GM19467 (cell line): ENCODE measurements around the gene SLITRK5.
A peak's percentile ranks its signal among the peaks of the same experiment; 100 is the strongest.

Experiments
- ATAC-seq: cut with Tn5 transposase; IDR thresholded peaks from one replicate; pipeline ENCODE4 v1.9.1; 2021; ENCODE audit warnings: mild to moderate bottlenecking, moderate library complexity; ENCODE audit not compliant: unreplicated experiment

Gene SLITRK5, protein sequence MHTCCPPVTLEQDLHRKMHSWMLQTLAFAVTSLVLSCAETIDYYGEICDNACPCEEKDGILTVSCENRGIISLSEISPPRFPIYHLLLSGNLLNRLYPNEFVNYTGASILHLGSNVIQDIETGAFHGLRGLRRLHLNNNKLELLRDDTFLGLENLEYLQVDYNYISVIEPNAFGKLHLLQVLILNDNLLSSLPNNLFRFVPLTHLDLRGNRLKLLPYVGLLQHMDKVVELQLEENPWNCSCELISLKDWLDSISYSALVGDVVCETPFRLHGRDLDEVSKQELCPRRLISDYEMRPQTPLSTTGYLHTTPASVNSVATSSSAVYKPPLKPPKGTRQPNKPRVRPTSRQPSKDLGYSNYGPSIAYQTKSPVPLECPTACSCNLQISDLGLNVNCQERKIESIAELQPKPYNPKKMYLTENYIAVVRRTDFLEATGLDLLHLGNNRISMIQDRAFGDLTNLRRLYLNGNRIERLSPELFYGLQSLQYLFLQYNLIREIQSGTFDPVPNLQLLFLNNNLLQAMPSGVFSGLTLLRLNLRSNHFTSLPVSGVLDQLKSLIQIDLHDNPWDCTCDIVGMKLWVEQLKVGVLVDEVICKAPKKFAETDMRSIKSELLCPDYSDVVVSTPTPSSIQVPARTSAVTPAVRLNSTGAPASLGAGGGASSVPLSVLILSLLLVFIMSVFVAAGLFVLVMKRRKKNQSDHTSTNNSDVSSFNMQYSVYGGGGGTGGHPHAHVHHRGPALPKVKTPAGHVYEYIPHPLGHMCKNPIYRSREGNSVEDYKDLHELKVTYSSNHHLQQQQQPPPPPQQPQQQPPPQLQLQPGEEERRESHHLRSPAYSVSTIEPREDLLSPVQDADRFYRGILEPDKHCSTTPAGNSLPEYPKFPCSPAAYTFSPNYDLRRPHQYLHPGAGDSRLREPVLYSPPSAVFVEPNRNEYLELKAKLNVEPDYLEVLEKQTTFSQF

DNA sequence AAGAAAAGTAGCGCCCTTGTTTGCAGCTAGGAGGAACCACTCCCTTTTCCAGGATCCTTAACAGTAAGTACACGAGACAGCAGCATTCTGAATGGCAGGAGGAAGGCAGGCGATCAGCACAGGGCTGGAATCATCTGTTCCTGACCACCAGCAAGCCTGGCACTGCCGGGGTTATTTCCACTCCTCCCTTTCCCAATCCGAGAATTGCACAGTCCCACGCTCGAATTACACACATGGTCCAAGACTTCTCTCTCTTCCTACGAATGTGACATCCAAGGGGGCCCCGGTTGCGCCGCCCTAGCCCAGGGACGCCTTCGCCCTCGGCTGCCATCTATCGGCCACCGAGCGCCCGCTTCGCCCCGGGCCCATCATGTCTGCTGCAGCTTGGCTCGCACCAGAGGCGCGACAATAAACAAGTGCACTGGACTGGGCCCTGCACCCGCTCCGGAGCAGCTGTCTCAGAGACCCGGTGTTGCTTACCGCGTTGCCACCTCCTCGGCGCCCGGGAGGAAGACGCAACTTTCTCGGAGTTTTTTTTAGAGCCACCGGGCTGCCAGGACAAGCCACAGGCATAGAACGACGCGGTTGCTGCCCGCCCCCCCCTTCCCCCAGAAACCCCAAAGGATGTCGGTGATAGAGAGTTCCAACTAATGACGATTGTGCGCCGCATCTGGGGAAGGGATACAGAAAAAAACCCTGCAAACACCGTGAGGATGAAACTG is at the start of gene SLITRK5:
TSS of gene SLITRK5 (plus strand) at position 341 of the 722 bp plus-strand sequence. CDS start 4,018 bp downstream, outside the sequence.
- ATAC-seq = peak; percentile 95

DNA sequence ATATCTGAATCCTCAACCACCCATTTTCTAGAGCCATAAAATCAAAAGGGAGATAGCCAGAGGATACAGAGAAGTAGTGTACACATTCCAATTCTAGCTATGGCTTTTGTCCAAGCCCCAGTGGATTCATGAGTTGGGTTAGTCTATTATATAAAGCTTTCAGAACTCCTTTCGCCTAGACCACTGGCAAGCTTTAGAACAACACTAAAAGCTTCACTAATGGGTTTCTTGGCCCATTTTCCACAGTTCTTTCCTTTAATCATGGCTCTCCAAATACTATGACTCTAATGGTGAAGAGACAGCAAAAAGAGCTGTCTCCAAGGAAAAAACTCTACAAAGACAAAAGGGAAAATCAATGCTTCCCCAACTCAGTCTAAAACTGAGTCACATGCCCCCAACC is 48.2 kb upstream of the SLITRK5 start:
- no peak for ATAC-seq

DNA sequence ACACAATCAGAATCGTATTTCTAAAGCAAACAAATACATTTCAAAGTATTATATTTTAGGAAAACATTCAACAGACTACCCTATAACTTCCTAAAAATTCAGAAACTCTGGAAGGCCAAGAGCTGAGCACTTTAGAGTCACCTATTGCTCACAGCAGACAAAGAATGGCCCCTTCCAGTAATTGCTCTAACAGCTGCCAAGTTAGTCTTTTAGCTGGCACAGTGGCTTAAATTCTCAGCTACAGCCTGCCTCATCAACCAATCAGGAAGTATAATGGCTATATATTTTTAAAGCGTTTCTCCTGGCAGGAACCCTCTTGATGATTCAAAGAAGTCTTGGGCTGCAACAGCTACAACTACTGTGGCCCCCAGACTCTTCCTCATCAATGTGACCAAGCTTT is 14.9 kb upstream of the SLITRK5 start:
- ATAC-seq = no peak

DNA sequence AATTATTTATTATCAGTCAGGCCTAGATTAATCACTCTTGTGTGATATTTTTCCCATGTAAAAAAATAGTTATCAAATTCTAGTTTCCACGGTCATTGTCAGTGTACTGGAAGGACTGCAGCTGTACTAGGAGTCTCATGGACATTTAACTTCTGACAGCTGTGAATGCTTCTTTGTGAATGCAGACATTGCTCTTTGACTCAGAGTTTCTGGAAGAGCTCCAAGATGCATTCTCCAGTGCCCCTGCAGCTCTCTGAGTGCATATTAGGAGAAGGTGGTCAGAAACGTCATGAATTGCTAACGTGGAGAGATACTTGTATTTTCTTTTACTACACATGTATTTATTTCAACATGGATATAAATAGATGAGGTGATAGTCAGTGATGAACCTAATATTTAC is 9.7 kb upstream of the SLITRK5 start:
- ATAC-seq = no peak

DNA sequence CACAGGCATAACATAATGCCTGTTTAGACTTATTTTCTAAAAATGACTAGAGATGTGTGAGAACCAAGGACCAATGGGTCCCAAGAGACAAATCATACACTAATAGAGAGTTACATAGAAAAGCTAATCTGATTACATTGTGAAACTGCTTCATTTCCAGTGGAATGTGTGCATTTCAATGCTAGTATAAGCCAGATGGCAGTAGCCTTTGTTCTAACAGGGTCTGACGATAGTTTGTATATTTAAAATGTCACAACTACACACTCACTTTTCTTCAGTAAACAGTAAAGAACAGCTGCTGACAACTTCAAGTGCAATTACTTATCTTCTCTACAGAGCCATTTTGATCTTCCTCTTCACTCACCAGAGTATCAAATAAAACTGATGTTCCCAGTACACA is 4.3 kb upstream of the SLITRK5 start:
- ATAC-seq = no peak

- ATAC-seq = no peak
Measured at GRCh38 chr13:87667686-87668085, 3.5 kb upstream of the SLITRK5 start.

- no peak for ATAC-seq
Measured at GRCh38 chr13:87669379-87669978, 1.7 kb upstream of the SLITRK5 start.

DNA sequence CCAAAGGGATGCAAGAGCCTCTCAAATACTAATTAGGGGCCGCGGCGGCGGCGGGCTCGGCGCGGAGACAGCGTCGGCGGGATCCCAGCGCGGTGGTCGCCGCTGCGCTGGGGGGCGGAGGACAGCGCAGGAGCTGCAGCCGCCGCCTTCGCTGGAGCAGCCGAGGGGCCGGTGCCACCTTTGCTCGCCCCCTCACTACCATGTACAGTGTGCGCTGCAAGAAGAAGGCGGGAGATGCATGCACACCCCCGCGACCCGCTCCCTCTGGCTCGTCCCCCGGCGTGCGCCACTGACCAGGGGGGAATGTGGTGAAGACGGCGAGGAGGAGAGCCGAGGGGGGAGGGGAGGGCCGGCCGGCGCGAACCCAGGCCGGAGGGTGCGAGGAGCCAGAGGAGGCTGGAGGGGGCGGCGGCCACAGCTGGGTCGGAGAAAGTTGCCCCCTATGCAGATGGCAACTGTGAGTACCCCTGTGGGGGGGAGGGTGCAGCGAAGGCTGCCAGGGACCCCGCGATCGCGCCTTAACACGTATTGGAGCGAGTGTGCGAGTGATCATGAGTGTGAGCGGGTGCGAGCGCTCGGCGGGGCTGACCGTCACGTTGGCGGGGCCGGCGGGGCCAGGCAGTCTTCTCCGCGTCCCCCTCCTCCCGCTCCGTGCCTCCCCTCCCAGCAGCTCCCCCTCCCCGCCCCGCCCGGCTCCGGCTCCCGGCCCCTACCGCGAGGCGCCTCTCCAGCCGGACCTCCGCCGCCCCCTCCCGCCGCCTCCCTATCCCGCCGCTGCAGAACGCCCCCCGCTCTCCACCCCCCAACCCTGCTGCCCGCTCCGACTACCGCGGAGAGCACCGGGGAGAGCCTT is 808 bp downstream of the SLITRK5 start:
- no peak for ATAC-seq

DNA sequence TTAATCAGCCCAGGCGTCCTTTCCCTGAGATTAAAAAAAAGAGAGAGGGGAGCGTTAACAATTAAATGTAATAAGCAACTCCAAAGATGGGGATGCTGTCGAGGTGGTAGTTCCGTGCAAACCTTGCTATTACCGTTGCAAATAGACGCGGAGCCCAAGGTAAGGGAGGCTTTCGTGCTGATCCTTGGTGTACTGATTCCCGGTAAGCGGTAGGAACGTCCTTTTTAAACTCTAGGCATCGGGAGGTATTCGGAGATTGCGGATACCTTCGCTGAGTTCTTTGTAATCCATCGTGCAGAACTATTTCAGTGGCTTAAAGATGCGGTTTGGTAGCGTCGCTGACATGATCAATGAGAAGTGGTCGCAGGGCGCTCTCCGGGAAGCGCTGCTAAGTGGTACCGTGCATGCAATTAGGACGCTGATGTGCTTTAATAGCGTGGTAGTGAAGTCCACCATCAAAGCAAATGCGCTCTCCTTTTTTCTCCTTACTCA is 3.1 kb downstream of the SLITRK5 start:
- no peak for ATAC-seq

GRCh38 chr13:87675851-87676250 is 4.7 kb downstream of the SLITRK5 start:
- no peak for ATAC-seq

- no peak for ATAC-seq
Measured at GRCh38 chr13:87676254-87677042, 5.3 kb downstream of the SLITRK5 start.

DNA sequence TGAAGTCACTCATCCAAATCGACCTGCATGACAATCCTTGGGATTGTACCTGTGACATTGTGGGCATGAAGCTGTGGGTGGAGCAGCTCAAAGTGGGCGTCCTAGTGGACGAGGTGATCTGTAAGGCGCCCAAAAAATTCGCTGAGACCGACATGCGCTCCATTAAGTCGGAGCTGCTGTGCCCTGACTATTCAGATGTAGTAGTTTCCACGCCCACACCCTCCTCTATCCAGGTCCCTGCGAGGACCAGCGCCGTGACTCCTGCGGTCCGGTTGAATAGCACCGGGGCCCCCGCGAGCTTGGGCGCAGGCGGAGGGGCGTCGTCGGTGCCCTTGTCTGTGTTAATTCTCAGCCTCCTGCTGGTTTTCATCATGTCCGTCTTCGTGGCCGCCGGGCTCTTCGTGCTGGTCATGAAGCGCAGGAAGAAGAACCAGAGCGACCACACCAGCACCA is 5.9 kb downstream of the SLITRK5 start:
- ATAC-seq = no peak

GRCh38 chr13:87677496-87678371 is 6.6 kb downstream of the SLITRK5 start:
- ATAC-seq = no peak

GRCh38 chr13:87678372-87678752 is 7.2 kb downstream of the SLITRK5 start:
- ATAC-seq = no peak

DNA sequence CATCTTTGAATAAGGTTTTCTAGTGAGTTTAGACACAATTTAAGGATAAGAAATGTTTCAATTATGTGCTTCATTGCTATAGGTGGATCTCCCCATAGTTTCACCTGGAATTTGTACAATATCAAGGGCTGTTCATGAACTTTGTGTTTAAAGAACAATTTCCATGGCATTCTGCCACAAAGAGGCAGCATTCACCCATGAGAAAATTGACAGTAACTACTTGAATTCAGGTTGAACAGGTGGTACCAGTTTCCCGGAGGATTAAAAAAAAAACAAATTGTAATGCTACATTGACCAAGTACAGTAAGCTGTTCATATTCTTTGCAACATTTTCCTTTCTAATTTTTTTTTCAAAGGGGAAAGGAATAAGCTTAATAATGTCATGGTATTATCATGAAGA is 9.1 kb downstream of the SLITRK5 start:
- no peak for ATAC-seq

DNA sequence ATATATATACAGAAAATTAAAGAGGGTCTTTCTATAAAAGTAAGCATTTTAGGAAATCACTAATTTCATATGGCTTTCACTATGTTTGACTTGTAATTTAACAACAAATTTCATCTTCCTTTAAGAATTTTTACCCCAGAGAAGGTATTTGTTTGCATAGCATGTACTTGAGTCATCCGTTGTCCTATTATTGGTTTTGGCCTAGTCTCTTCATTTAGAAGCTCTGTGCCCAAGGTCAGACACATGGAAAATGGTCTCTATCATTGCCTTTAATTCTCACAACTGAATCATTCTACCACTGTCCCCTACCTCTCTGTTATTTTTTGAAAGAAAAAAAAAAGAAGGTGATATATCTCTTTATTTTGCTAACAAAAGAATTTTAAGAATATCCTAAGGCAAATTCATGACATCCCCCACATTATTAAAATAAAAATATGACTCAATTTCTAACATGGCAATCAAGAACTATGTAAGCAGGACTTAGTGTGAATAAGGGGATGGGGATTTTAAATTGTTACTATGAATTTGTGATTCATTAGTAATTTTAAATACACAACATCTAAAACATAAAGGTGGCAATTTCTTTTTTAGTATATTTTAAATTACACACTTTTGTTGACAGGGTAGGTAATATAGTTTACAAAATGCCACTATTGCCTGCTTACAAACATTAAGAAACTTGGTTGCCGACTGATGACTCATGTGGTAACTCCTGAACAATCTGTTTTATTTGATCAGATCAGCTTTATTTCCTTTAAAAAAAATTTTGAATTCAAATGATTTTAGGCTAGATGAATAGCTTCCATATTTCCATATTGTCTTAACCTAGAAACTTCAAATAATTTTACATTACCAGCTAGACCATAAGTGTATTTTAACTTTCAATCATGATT is 13.9 kb downstream of the SLITRK5 start:
- no peak for ATAC-seq

GRCh38 chr13:87696458-87696857 is 25.3 kb downstream of the SLITRK5 start:
- ATAC-seq = no peak
